ENCODE results near the gene ABCC5. TPM values are rescaled to one million over a fixed set of nuclear protein-coding genes. Genes with fewer than 3 reads are reported as not detected.

The ABCC5 gene
- total RNA-seq, 1 experiment from 2014 or later, result 35.1 TPM

- intact Hi-C loops (cut with micrococcal nuclease; ENCODE audit: unreplicated experiment), result no loop called here
- CTCF ChIA-PET, result no interaction called here
- no TSS peak for BruUV-seq (replicated peaks)
- Histone ChIP-seq H3K27ac (ENCODE audit: low read length) (no peak overlapping the region), H3K4me1 (ENCODE audit: control insufficient read depth, insufficient read depth, low read length) (0 out of 2 replicates have a peak, but pooled peaks cover 2% of the 10 kb centered on the region), H3K4me3 (ENCODE audit: low read depth in 2 of 2, low read length in 2 of 2) (no peak overlapping the region), H3K36me3 (ENCODE audit: control insufficient read depth, insufficient read depth, low read length) (no peaks in the 10 kb centered on the region), H3K27me3 (ENCODE audit: control insufficient read depth, insufficient read depth, low read length) (no peaks in the 10 kb centered on the region), H3K9me3 (ENCODE audit: control insufficient read depth, insufficient read depth, low read depth, low read length) (no peaks in the 10 kb centered on the region)
- POLR2A ChIA-PET, result no interaction called here
- no peak for TF ChIP-seq REST (IDR thresholded peaks at IDR 0.05; ENCODE audit: insufficient read depth in 1 of 2, low read depth in 2 of 2, low read length in 1 of 2)
- TF ChIP-seq POLR2AphosphoS5 (IDR thresholded peaks at IDR 0.05; ENCODE audit: low read depth, low read length), result no peak
- no peak for TF ChIP-seq TCF7L2 (IDR thresholded peaks at IDR 0.05; ENCODE audit: low read depth, low read length)
- TF ChIP-seq CTCF (IDR thresholded peaks at IDR 0.05), result no peak
- TF ChIP-seq SIN3A (IDR thresholded peaks at IDR 0.05; ENCODE audit: borderline replicate concordance, insufficient read depth, low read depth, low read length), result no peak
- ATAC-seq (peak; percentile 41), DNase-seq (ENCODE audit: low read depth, low spot score) (no peak)
- in situ Hi-C loops (cut with HindIII; ENCODE audit: low pct_unique_long_range_greater_than_20kb, low sequenced_read_pairs), result no loop called here
Measured at GRCh38 chr3:183906234-183906921, 111.3 kb downstream of the ABCC5 start.

- H3K4me3 ChIP-seq (ENCODE audit: low read depth in 2 of 2, low read length in 2 of 2), result no peak overlapping the region
- ATAC-seq (no peak), DNase-seq (ENCODE audit: low read depth, low spot score) (no peak)
- TF ChIP-seq REST (IDR thresholded peaks at IDR 0.05; ENCODE audit: insufficient read depth in 1 of 2, low read depth in 2 of 2, low read length in 1 of 2) (peak; percentile 79 to 89), POLR2AphosphoS5 (IDR thresholded peaks at IDR 0.05; ENCODE audit: low read depth, low read length) (no peak)
- H3K9me3 ChIP-seq (ENCODE audit: control insufficient read depth, insufficient read depth, low read depth, low read length), result no peaks in the 10 kb centered on the region
- H3K27me3 ChIP-seq (ENCODE audit: control insufficient read depth, insufficient read depth, low read length), result no peaks in the 10 kb centered on the region
- H3K36me3 ChIP-seq (ENCODE audit: control insufficient read depth, insufficient read depth, low read length), result no peaks in the 10 kb centered on the region
- no TSS peak for BruUV-seq (replicated peaks)
- in situ Hi-C loops (cut with HindIII; ENCODE audit: low pct_unique_long_range_greater_than_20kb, low sequenced_read_pairs), result no loop called here
- CTCF ChIA-PET, result interaction anchor here (0.6 kb wide), 1 partner anchor 169 kb away, joined by 4 read pairs; no protein-coding TSS in a partner anchor
- POLR2A ChIA-PET, result no interaction called here
- intact Hi-C loops (cut with micrococcal nuclease; ENCODE audit: unreplicated experiment), result no loop called here
- H3K4me1 ChIP-seq (ENCODE audit: control insufficient read depth, insufficient read depth, low read length), result 0 out of 2 replicates have a peak, but pooled peaks cover 2% of the 10 kb centered on the region
- H3K27ac ChIP-seq (ENCODE audit: low read length), result no peak overlapping the region
Measured at GRCh38 chr3:183904833-183905780, 112.6 kb downstream of the ABCC5 start.
